Brain pericyte (primary cell): ENCODE data around the gene GRK3.
"Not testable (repeated sequence)": the region's sequence is repeated elsewhere in the genome, so short reads cannot be mapped to it uniquely, and the experiment has no call there.

Experiments
- DNase-seq: peaks from one replicate; pipeline ENCODE4 v3.0.0-alpha.2; 2012; ENCODE audit warnings: low read depth, low spot score

Gene GRK3

DNA sequence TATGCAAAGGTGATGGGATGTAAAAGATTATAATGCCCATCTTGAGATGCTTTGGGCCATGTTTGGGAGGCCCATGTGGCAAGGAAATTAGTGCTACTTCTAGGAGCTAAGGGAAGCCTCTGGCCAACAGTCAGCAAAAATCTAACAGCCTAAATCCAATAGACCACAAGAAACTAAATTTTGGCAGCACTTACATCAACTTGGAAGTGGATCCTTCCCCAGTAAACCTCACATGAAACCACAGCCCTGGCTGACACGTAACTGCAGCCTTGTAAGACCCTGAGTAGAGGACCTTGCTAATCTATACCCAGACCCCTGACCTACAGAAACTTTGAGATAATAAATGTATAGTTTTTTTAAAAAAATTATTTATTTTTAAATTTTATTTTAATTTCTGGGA is 13.1 kb upstream of the GRK3 start:
- DNase-seq, result no peak

GRCh38 chr22:25552405-25552804 is 12.1 kb upstream of the GRK3 start:
- DNase-seq, result not testable (repeated sequence)

GRCh38 chr22:25553131-25553530 is 11.3 kb upstream of the GRK3 start:
- no peak for DNase-seq

DNA sequence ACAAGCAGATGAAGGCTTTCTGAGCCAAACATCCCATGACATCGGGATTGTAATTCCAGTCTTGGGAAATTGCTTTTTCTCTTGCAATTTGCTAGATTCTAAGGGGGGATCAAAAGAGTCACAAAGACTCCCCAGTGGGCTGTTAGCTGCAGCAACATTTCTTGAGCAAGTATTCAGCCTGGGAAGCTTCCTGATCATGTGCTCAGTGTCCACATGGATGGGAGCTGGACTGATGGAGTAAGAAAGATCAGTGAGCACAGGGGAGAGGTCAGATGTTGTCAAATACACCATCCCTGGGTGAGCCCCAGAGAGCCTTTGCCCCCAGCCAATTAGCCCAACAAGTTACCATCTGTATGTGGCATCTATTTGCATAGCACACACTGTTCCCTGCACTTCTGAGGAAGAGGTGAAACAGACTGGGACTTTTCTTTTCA is 10.2 kb upstream of the GRK3 start:
- no peak for DNase-seq

GRCh38 chr22:25554689-25555088 is 9.8 kb upstream of the GRK3 start:
- DNase-seq, result no peak

DNA sequence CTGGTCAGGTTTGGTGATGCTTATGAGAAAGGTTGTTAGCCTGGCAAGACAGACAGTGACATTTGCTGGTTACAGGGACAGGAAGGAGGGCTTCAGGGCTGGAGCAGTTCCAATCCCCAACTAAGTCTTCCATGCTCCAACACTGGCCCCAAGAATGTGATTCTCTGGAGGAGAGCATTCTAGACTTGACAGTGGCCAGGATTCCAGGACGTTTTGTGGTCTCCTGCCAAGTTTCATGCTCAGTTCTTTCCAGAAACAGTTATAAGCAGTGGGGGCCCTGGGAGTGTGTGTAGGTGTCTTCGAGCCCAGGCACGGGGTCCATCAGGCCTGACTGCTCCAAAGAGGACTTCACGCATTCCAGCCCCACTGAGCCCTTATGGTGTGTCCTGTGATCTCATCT is 8.9 kb upstream of the GRK3 start:
- DNase-seq, result no peak

GRCh38 chr22:25557218-25557617 is 7.3 kb upstream of the GRK3 start:
- DNase-seq, result no peak

GRCh38 chr22:25558341-25558740 is 6.1 kb upstream of the GRK3 start:
- DNase-seq, result no peak

DNA sequence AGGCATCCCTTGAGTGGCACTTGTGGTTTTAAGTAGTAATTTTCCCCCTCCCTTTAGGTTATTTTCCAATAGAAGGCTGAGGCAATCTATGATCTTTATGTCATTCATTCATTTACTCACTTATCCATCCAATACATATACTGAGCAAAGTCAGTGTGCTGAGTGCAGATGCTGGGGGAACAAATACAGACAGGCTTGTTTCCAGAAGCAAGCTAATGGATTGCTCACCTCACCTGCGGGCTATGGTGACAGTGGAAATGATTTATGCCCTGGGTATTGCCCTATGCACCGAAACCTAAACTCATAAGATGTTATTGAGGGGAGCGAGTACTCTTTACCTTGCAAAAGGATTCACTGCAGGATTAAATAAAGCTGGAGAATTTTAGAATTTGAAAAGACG is 4.6 kb upstream of the GRK3 start:
- not testable (repeated sequence) for DNase-seq

GRCh38 chr22:25561182-25561581 is 3.3 kb upstream of the GRK3 start:
- not testable (repeated sequence) for DNase-seq

- DNase-seq, result not testable (repeated sequence)
Measured at GRCh38 chr22:25561927-25562326, 2.5 kb upstream of the GRK3 start.

DNA sequence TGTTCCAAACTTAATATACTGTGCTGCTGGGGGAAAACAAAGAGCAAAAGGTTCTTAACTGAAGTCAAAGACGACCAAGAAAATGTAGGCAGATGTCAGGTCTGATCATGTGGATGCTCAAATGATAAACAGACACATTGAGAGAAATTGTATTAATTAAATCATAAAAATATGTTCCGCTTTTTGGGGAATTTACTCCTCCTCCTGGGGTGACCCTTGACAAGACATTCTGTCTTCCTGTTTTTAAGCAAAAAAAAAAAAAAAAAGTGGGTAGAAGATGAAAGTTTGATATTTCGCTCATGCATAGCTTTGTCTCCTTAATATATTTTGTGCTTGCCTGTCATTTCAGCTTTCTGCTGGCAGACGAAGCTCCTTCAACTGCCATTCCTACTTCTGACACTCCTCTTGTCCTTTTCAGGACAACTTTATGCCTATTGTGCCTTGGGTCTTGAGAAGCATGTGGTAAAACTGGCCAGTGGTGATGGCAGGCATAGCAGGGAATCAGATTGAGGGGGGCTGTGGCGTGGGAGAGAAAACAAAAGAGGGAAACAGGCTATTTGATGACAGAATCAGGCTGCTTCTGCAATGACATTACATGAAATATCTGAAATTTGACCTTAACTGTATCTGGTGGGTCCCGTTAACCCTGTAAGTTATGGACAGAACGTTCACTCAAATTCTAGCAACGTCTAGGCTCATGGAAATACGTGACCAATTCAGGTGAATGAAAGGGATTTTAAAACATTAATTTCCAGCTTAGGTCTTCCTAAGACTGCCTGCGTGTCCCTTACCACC is 1.3 kb upstream of the GRK3 start:
- DNase-seq, result not testable (repeated sequence)

GRCh38 chr22:25563761-25564319 is 635 bp upstream of the GRK3 start:
- DNase-seq, result no peak

DNA sequence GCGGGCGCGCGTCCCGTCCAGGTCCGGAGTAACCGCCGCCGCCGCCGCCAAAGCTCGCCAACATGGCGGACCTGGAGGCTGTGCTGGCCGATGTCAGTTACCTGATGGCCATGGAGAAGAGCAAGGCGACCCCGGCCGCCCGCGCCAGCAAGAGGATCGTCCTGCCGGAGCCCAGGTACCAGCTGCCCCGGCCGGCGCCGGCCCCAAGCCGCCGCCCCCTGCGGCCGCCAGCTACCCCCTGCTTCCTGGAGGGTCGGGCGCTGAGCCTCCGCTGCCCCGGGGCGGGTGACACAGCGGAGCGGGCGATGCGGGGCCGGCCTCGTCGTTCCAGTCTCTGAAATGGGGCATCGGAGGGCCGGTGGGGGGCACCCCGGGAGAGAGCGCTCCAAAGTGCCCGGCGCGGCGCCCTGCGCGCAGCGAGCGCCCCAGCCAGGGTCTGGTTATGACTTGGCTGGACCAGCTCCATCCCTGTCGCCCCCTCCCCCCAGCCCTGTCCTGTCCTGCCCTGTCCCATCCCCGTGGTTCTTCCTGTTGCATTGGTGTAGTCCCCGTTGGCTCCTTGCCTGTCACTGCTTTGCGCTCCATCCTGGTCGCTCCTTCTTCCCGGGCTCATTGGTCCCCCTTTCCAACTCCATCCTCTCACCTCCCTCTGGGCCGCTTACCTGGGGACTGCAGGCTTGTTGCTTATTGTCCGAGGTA is 653 bp downstream of the GRK3 start:
- no peak for DNase-seq

- no peak for DNase-seq
Measured at GRCh38 chr22:25566186-25566897, 1.9 kb downstream of the GRK3 start.

DNA sequence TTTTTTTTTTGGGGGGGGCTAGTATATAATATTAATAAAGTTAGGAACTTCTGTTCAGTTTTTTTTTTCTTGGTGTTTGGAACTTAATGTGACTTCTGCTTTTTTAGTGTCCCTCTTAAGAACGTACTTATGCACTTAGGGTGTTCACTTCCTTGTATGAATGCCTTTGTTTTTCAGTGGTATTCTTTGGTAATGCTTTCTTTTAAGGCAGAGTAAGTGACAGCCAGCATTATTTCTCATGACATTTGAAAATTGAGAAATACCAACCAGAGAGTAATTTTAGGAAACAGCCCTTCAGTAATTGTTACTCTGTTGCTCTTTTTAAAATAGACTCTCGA is 2.4 kb downstream of the GRK3 start:
- no peak for DNase-seq

GRCh38 chr22:25567251-25567675 is 2.8 kb downstream of the GRK3 start:
- DNase-seq, result no peak

DNA sequence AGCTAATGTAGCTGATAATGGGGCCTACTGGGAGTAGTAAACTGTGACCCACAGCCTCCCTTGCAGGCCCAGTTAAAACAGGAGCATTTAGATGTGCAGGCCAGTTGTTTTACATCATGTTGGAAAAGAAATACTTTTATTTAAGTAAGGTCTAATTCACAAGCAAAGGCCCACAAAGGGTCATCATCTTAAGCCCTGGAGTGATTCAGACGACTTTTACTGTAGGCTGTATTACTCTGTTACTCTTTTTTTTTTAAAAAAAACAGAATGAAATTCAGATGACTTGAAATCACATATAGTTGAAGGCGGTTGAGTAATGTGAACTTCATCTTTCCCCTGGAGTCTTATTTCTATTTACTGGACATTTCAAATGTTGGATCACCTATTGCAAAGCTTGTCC is 3.6 kb downstream of the GRK3 start:
- not testable (repeated sequence) for DNase-seq

DNA sequence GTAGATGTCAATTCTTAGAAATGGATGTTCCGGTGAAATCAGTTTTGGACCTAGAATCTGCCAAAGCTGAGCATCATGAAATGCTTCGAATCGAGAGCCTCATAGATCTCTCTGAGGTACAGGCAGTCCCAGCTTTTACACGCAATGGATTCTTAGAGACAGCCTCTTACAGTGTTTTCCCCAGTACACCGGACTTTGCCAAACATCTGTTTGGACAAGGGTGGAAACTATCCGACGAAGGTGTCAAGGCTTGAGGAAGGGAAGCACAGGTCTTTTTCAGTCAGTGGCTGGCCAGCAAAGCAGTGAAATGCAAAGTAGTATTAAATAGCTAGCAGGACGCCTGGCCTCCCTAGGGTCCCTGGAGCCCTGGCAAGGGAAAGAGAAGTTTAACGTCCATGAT is 4.9 kb downstream of the GRK3 start:
- DNase-seq, result no peak

DNA sequence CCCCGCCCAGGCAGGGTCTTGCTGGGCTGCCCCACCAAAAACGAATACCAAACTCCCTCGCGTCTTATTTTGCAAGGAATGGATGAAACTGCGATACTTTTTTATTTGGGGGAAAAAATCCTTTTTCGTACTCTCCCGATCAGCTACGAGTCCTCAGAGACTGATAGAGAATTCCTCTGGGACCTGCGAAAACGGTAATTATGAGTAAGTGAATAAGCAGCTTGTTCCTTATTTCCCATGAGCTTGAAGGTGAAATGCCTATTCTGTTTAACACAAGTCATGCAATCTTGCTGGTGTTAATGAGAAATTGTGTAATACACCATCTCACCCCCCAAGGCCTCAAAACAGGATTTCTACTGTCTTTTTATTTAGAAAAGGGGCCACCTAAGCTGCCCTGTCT is 5.5 kb downstream of the GRK3 start:
- no peak for DNase-seq

DNA sequence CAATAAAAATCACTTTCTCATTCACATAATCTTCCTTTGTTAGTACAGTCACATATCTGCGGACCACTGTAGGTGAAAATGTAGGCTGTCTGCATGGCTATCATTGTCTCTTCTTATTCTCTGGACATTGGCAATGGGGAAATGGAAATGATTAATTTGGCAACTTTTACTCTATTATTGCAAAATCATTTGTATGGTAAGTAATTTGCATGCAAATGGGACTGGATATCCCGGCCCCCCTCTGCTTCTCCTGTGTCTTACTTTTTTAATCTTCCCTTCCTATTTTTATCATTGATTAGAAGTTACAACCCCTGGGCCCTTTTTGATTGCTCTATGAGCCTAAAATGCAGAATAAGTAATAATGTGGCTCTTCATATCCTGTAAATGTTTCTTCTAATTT is 6.0 kb downstream of the GRK3 start:
- DNase-seq, result no peak

DNA sequence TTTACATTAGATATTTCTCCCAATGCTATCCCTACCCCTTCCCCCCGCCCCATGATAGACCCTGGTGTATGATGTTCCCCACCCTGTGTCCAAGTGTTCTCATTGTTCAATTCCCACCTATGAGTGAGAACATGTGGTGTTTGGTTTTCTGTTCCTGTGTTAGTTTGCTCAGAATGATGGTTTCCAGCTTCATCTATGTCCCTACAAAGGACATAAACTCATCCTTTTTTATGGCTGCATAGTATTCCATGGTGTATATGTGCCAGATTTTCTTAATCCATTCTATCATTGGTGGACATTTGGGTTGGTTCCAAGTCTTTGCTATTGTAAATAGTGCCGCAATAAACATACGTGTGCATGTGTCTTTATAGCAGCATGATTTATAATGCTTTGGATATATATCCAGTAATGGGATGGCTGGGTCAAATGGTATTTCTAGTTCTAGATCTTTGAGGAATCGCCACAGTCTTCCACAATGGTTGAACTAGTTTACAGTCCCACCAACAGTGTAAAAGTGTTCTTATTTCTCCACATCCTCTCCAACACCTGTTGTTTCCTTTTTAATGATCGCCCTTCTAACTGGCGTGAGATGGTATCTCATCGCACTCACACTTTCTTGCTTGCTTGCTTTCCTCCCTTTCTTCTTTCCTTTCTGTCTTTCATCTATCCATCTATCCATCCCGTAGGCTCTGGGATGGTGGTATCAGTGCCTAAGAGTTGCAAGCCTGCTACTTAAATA is 7.7 kb downstream of the GRK3 start:
- DNase-seq, result not testable (repeated sequence)
